HK-2 (cell line): ENCODE data around the gene CENPVL3.
"Not testable (repeated sequence)": the region's sequence is repeated elsewhere in the genome, so short reads cannot be mapped to it uniquely, and the experiment has no call there.

ENCODE experiments used
- DNase-seq: peaks from one replicate; pipeline ENCODE4 v3.0.0-alpha.2; 2018; ENCODE audit not compliant: unreplicated experiment

The CENPVL3 gene

GRCh38 chrX:51618241-51619155 is at the start of gene CENPVL3:
CENPVL3 (minus strand) TSS chrX:51618912; CDS start chrX:51618873, 39 bp downstream.
- not testable (repeated sequence) for DNase-seq

- DNase-seq = no peak
Measured at GRCh38 chrX:51665981-51666380, 47.3 kb upstream of the CENPVL3 start.

GRCh38 chrX:51643377-51643776 is 24.7 kb upstream of the CENPVL3 start:
- no peak for DNase-seq

GRCh38 chrX:51641421-51642021 is 22.8 kb upstream of the CENPVL3 start:
- DNase-seq = no peak

GRCh38 chrX:51636511-51636910 is 17.8 kb upstream of the CENPVL3 start:
- not testable (repeated sequence) for DNase-seq

GRCh38 chrX:51614353-51615012 is 4.2 kb downstream of the CENPVL3 start:
- DNase-seq = no peak

GRCh38 chrX:51608766-51609165 is 9.9 kb downstream of the CENPVL3 start:
- DNase-seq = no peak

- DNase-seq = no peak
Measured at GRCh38 chrX:51608126-51608525, 10.6 kb downstream of the CENPVL3 start.

- DNase-seq = no peak
Measured at GRCh38 chrX:51606446-51606845, 12.3 kb downstream of the CENPVL3 start.

- DNase-seq = no peak
Measured at GRCh38 chrX:51598899-51599298, 19.8 kb downstream of the CENPVL3 start.

- DNase-seq = no peak
Measured at GRCh38 chrX:51571874-51572273, 46.8 kb downstream of the CENPVL3 start.

- no peak for DNase-seq
Measured at GRCh38 chrX:51569561-51569960, 49.2 kb downstream of the CENPVL3 start.

- no peak for DNase-seq
Measured at GRCh38 chrX:51568586-51568985, 50.1 kb downstream of the CENPVL3 start.
